GM19372 (cell line): ENCODE results near the gene SAXO1.
"Not testable (repeated sequence)": the region's sequence is repeated elsewhere in the genome, so short reads cannot be mapped to it uniquely, and the experiment has no call there.

ENCODE experiments used
- ATAC-seq: cut with Tn5 transposase; IDR thresholded peaks from one replicate; pipeline ENCODE4 v1.9.1; 2021; ENCODE audit warnings: mild to moderate bottlenecking, low read depth, moderate library complexity; ENCODE audit not compliant: unreplicated experiment

Gene SAXO1

DNA sequence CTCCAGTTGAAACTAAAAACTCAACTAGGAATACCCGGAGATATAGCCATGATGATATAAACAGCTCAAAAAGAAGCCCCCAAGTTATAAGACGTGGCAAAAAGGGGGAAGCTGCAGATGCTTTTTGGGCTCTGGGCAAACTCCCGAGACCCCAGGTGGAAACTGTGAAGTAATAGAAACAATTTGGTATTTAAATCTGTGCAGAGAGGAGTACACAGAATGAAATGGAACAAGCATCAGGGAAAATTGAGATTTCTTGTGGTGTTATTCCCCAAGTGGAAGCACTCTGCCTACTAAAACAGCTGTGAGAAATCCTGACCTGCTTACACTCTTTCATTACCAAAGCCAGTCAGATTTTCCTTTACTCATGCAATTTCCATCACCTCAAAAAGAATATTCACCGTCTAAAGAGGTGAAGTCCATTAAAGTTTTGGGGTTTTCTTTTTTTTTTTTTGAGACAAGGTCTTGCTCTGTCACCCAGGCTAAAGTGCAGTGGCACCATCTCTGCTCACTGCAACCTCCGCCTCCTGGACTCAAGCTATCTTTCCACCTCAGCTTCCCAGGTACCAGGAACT is 23.5 kb downstream of the SAXO1 start:
- no peak for ATAC-seq

DNA sequence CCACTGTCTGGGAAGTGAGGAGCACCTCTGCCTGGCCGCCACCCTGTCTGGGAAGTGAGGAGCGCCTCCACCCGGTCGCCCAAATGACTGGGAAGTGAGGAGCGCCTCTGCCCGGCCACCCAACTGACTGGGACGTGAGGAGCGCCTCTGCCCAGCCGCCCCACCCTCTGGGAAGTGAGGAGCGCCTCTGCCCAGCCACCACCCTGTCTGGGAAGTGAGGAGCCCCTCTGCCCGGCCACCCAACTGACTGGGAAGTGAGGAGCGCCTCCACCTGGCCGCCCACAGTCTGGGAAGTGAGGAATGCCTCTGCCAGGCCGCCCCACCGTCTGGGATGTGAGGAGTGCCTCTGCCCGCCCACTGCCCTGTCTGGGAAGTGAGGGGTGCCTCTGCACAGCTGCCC is 32.9 kb downstream of the SAXO1 start:
- no peak for ATAC-seq

- no peak for ATAC-seq
These were observed 33.7 kb downstream of the SAXO1 start for GRCh38 chr9:18999173-18999785.

- ATAC-seq = no peak
These were observed 35.9 kb downstream of the SAXO1 start for GRCh38 chr9:18997151-18997550.

GRCh38 chr9:18996211-18996610 is 36.8 kb downstream of the SAXO1 start:
- no peak for ATAC-seq

GRCh38 chr9:18994263-18994916 is 38.6 kb downstream of the SAXO1 start:
- no peak for ATAC-seq

GRCh38 chr9:18991197-18991596 is 41.8 kb downstream of the SAXO1 start:
- ATAC-seq = not testable (repeated sequence)

DNA sequence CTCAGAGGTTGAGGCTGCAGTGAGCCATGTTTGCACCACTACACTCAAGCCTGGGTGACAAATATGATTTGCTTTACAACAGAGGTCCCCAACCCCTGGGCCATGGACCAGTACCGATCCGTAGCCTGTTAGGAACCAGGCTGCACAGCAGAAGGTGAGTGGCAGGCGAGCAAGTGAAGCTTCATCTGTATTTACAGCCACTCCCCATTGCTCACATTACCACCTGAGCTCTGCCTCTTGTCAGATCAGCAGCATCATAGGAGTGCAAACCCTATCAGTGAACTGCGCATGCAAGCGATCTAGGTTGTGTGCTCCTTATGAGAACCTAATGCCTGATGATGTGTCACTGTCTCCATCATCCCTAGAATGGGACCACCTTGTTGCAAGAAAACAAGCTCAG is 42.5 kb downstream of the SAXO1 start:
- no peak for ATAC-seq

- no peak for ATAC-seq
These were observed 43.1 kb downstream of the SAXO1 start for GRCh38 chr9:18989865-18990264.

GRCh38 chr9:18989097-18989496 is 43.9 kb downstream of the SAXO1 start:
- no peak for ATAC-seq

GRCh38 chr9:18988003-18988402 is 45.0 kb downstream of the SAXO1 start:
- no peak for ATAC-seq

DNA sequence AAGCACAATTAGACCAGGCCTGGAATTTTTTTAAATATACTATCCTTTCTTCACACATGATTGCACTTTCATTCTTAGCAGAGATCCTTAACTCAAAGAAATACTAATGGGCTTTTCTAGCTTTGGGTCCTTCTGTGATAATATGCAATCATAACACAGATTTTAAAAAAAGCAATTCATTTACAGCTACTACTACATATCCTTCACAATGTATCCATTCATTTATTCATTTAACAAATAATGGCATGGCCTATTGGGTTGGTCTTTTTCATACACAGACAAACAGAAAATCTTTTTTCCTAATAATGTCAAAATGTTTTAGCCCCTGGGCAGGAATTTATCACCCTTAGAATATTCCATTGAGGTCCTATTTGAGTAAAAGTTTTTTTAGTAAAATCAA is 47.0 kb downstream of the SAXO1 start:
- no peak for ATAC-seq

GRCh38 chr9:18985464-18985951 is 47.5 kb downstream of the SAXO1 start:
- no peak for ATAC-seq

GRCh38 chr9:18982262-18982620 is 50.8 kb downstream of the SAXO1 start:
- ATAC-seq = no peak

- no peak for ATAC-seq
These were observed 51.3 kb downstream of the SAXO1 start for GRCh38 chr9:18981476-18982261.

- no peak for ATAC-seq
These were observed 52.8 kb downstream of the SAXO1 start for GRCh38 chr9:18980189-18980588.

GRCh38 chr9:18979367-18979766 is 53.6 kb downstream of the SAXO1 start:
- ATAC-seq = no peak

GRCh38 chr9:18978188-18978587 is 54.8 kb downstream of the SAXO1 start:
- ATAC-seq = no peak

DNA sequence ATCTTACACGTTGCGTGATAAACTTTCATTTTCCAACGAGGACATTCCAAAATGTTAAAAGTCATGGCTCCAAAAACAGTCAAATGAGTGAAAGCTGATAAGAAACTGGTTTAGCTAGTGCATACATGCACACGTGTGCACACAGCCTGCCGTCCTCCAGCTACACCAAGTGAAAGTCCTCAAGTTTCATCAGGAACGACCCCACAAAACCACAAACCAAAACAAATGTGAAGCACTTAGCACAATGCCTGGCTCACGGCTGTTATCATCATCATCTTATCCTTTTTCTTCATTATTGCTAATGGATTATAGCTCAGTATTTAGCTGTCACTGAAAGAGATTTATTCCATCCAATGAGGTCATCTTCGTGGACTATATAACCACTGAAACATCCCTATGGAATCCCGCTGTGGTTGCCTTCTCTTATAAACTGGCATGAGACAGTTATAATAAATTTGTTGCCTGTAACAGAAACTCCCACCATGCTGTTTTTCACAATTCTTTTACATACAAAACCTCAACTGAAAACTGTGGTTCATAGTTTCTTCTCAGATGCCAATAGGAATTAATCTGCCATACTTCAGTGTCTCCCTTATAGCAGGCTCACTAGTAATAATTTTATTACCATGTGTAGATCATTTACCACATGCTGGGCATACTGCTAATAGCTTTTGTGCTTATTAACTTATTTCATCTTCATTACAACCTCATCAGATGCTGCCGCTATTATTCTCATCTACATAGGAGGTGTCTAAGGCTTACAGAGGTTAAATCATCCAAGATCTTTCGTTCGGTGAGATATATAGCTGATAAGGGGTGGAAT is 56.1 kb downstream of the SAXO1 start:
- no peak for ATAC-seq

GRCh38 chr9:18976221-18976708 is 56.7 kb downstream of the SAXO1 start:
- ATAC-seq = no peak
